GOT3 (cell line): Measurements from ENCODE around the gene NDUFA13.

ENCODE experiments used
- DNase-seq: peaks from one replicate; lab custom pipeline; 2025; ENCODE audit warnings: mixed read lengths; lab: John Stamatoyannopoulos, UW

Gene NDUFA13

DNA sequence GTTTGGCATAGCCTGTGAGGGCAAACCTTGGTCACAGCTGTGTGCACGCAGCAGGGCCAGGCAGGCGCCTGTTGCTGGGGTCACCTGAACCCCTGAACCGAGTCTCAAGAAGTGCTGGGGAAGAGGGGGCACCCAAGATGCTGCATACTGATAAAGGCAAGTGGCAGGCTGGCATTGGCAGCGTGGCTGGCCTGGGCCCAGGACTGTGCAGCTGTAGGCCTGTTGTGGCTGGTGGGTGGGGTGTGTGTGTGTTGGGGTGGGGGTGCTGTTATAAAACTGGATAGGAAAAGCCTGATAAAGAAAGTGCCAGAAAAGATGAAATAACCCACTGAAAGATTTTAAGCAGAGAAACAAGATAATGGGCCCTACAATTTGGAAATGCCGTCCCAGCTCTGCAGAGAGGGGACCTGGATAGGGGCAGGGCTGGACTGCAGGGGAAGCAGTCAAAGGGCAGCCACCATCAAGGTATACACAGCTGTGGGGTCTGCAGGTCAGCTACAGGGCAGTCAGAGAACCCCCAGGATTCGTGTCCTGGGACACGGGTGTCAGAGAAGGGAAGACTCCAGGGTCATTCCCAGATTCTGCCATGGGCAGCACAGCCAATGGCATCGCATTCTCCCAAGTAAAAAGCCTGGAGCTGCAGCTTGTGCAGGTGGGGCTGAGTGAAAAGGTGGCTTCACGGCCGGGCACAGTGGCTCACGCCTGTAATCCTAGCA lies 55.2 kb downstream of the NDUFA13 start:
- no peak for DNase-seq

DNA sequence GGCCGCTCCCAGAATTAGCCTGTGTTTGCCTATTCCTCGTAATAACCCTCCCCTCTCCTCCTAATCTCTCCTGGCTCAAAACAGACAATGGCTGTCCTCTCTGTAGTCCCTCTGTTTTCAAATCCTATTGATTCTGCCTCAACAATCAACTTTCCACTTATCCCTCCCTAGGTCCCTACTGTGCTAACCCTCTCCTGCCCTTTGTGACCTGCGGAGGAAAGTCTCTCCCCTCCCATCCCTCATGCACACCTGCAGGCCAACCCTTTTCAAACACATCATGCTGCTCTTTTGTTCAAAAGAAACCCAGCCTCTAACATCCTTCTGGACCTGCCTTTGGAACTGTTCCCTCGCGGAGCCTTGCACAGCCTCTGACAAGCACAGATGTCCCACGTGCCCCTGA lies 59.4 kb downstream of the NDUFA13 start:
- DNase-seq = no peak
